Nephron progenitor cell (in vitro differentiated cells): ENCODE measurements around the gene TMEM59L.

ENCODE experiments used
- DNase-seq: peaks from one replicate; pipeline ENCODE4 v3.0.0; 2021
- H3K27ac Mint-ChIP-seq: 2 replicates; pipeline ENCODE4 v1.8.0; 2021; ENCODE audit warnings: mild to moderate bottlenecking, moderate library complexity, mixed read lengths
- H3K27me3 Mint-ChIP-seq: 2 replicates; pipeline ENCODE4 v1.8.0; 2021; ENCODE audit warnings: mild to moderate bottlenecking, low read depth, mixed read lengths; ENCODE audit not compliant: poor library complexity
- H3K36me3 Mint-ChIP-seq: 2 replicates; pipeline ENCODE4 v1.8.0; 2021; ENCODE audit warnings: low read depth, mixed read lengths
- H3K4me1 Mint-ChIP-seq: 2 replicates; pipeline ENCODE4 v1.8.0; 2021; ENCODE audit warnings: mixed read lengths
- H3K4me3 Mint-ChIP-seq: 2 replicates; pipeline ENCODE4 v1.8.0; 2021; ENCODE audit warnings: mild to moderate bottlenecking, moderate library complexity, mixed read lengths
- H3K9me3 Mint-ChIP-seq: 2 replicates; pipeline ENCODE4 v1.8.0; 2021; ENCODE audit warnings: mild to moderate bottlenecking, moderate library complexity, mixed read lengths
- CTCF ChIP-seq: fragments of 200-600 bp; sonication (generic); IDR thresholded peaks from 2 replicates; pipeline ENCODE4 v1.5.0; 2021; ENCODE audit warnings: antibody characterized with exemption

The TMEM59L gene

DNA sequence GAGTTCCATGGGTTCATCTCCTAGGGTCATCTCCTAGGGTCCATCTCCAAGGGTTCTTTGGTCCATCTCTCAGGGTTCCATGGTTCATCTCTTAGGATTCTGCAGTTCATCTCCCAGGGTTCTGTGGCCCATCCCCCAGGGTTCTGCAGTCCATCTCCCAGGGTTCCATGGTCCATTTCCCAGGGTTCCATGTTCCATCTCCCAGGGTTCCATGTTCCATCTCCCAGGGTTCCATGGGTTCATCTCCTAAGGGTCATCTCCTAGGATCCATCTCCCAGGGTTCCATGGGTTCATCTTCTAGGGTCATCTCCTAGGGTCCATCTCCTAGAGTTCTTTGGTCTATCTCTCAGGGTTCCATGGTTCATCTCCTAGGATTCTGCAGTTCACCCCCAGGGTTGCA lies 4.9 kb downstream of the TMEM59L start:
- Mint-ChIP-seq H3K36me3 (peaks cover 6% of the 10 kb centered on the region), H3K4me1 (peaks cover 15% of the 10 kb centered on the region), H3K27me3 (peaks cover 59% of the 10 kb centered on the region), H3K27ac (no peak overlapping the region), H3K9me3 (peaks cover 8% of the 10 kb centered on the region), H3K4me3 (no peak overlapping the region)
- TF ChIP-seq CTCF: no peak
- no peak for DNase-seq

- TF ChIP-seq CTCF: no peak
- Mint-ChIP-seq H3K27me3 (peaks cover 55% of the 10 kb centered on the region), H3K27ac (no peak overlapping the region), H3K9me3 (peaks cover 8% of the 10 kb centered on the region), H3K4me3 (no peak overlapping the region), H3K36me3 (peaks cover 6% of the 10 kb centered on the region), H3K4me1 (peaks cover 12% of the 10 kb centered on the region)
- no peak for DNase-seq
These were observed 5.6 kb downstream of the TMEM59L start for GRCh38 chr19:18618236-18618635.

DNA sequence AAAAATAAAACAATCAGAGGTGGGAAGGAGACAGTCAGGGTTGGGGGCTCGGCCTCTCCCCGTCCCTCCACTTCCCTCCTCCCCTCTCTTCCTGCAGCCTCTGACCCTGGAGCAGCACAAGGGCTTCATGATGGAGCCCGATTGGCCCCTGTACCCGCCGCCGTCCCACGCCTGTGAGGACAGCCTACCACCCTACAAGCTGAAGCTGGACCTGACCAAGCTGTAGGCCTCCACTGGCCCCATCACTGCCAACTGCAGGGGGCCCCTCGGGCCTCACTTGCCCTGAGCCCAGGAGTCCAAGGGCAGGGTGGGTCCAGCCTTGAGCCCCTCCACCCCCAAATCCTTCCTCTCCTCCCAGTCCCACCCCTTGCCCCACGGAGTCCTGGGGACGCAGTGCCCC lies 7.6 kb downstream of the TMEM59L start:
- no peak for DNase-seq
- no peak overlapping the region for H3K4me3 Mint-ChIP-seq
- H3K27ac Mint-ChIP-seq: no peak overlapping the region
- TF ChIP-seq CTCF: no peak
- H3K4me1 Mint-ChIP-seq: no peaks in the 10 kb centered on the region
- H3K9me3 Mint-ChIP-seq: peaks cover 8% of the 10 kb centered on the region
- peaks cover 42% of the 10 kb centered on the region for H3K27me3 Mint-ChIP-seq
- peaks cover 6% of the 10 kb centered on the region for H3K36me3 Mint-ChIP-seq

DNA sequence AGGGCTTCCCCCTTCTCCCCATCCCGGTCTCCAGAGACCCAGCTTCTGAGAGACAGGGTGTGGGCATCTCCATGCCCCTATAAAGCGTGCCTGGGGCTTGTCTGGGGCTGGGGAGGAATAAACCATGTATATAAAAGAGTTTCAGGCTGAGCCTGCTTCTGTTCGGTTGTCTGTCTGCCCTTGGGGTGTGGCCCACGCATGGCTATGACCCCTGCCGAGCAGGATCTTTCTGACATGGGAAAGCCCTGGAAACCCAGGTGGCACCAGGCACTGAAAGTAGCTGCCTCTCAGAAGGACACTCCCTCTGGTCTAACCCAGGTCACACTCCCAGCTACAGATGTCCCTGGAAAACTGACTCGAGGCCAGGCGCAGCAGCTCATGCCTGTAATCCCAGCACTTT lies 8.2 kb downstream of the TMEM59L start:
- H3K4me1 Mint-ChIP-seq: no peaks in the 10 kb centered on the region
- no peak overlapping the region for H3K4me3 Mint-ChIP-seq
- no peak for TF ChIP-seq CTCF
- no peak for DNase-seq
- H3K36me3 Mint-ChIP-seq: peaks cover 6% of the 10 kb centered on the region
- H3K27me3 Mint-ChIP-seq: peaks cover 39% of the 10 kb centered on the region
- H3K9me3 Mint-ChIP-seq: peaks cover 8% of the 10 kb centered on the region
- no peak overlapping the region for H3K27ac Mint-ChIP-seq

DNA sequence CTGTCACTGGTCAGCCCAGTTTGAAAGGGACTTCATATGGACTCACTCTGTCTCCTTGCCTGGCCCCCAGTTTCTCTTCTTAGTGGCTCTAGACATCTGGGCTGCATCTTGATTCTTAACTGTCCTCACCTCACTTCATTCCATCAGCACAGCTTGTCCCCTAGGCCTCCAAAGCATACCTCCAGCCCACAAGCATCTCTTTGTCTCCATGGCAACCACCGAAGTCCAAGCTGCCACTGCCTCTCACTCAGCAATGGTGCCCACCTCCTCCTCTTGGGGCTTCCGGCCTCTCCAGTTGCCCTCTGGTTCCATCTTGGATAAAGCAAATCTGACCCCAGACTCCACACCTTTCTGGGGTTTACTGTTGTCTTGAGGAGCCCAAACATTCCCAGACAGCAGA lies 14.2 kb downstream of the TMEM59L start:
- no peaks in the 10 kb centered on the region for H3K9me3 Mint-ChIP-seq
- H3K27ac Mint-ChIP-seq: no peak overlapping the region
- no peak overlapping the region for H3K4me3 Mint-ChIP-seq
- no peaks in the 10 kb centered on the region for H3K36me3 Mint-ChIP-seq
- TF ChIP-seq CTCF: no peak
- H3K4me1 Mint-ChIP-seq: peaks cover 11% of the 10 kb centered on the region
- H3K27me3 Mint-ChIP-seq: peaks cover 23% of the 10 kb centered on the region
- no peak for DNase-seq

GRCh38 chr19:18629166-18630088 lies 16.8 kb downstream of the TMEM59L start:
- Mint-ChIP-seq H3K4me3 (no peak overlapping the region), H3K9me3 (no peaks in the 10 kb centered on the region), H3K4me1 (peaks cover 16% of the 10 kb centered on the region), H3K36me3 (no peaks in the 10 kb centered on the region), H3K27ac (no peak overlapping the region), H3K27me3 (peaks cover 15% of the 10 kb centered on the region)
- no peak for DNase-seq
- no peak for TF ChIP-seq CTCF
